Measurements from ENCODE around the gene DOC2A.

The DOC2A gene

DNA sequence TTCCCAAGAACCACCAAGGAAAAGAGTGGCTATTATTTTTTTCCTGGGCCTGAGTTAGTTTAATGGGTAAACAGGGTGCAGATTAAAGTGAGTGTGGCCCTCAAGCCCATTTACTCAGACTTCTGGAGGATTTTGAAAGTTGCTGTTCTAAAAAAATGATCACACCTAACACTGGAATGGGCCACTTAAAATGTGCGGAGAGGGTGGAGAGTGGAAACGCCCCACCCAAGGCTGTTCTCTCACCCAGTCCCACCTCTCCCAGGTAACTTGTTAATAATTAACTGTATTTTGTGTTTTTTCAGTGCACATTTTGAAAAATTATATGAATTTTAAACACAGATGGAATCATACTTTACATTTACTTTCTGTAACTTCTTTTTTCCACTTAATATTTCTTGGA, 20.8 kb downstream of the DOC2A start:
- Histone ChIP-seq H3K4me3 (replicated peaks; ENCODE audit: low read depth, low read length) (no peak overlapping the region), H3K36me3 (ENCODE audit: control insufficient read depth, insufficient read depth, low read length) (peaks cover 40% of the 10 kb centered on the region), H3K27me3 (replicated peaks; ENCODE audit: control insufficient read depth, insufficient read depth, low read length) (no peaks in the 10 kb centered on the region)
- TF ChIP-seq, protein P1, sequence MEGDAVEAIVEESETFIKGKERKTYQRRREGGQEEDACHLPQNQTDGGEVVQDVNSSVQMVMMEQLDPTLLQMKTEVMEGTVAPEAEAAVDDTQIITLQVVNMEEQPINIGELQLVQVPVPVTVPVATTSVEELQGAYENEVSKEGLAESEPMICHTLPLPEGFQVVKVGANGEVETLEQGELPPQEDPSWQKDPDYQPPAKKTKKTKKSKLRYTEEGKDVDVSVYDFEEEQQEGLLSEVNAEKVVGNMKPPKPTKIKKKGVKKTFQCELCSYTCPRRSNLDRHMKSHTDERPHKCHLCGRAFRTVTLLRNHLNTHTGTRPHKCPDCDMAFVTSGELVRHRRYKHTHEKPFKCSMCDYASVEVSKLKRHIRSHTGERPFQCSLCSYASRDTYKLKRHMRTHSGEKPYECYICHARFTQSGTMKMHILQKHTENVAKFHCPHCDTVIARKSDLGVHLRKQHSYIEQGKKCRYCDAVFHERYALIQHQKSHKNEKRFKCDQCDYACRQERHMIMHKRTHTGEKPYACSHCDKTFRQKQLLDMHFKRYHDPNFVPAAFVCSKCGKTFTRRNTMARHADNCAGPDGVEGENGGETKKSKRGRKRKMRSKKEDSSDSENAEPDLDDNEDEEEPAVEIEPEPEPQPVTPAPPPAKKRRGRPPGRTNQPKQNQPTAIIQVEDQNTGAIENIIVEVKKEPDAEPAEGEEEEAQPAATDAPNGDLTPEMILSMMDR (IDR thresholded peaks at IDR 0.05; ENCODE audit: insufficient read depth, low read length, poor library complexity, severe bottlenecking): no peak
- no peak for DNase-seq (ENCODE audit: extremely low read depth, insufficient read length)

DNA sequence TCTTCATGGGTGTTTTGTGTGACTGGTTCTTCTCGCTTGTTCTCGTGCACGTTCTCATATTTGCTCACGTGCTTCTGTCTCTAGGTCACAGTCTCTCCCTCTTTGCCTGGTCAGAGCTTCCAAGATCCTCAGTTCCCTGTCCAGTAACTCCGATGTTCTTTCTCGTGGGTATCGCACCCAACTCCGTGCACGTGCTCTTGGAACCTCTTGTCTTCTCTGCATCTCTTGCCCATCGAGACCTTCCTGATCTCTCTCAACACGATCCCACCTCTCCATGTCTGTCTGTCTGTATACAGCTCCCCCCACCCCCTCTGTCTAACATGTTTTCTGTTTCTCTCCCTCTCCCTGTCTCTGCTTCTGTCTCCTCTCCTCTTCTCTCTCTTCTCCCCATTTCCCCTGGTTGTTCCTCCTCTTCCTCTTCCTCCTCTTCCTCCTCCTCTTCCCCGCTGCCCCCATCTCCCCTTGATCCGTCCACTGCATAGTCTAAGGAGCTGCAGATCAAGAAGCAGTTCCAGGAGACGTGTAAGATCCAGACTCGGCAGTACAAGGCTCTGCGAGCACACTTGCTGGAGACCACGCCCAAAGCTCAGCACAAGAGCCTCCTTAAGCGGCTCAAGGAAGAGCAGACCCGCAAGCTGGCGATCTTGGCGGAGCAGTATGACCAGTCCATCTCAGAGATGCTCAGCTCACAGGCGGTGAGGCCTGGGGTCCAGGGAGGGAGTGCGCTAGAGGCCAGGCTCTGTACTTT, 21.5 kb downstream of the DOC2A start:
- Histone ChIP-seq H3K27me3 (replicated peaks; ENCODE audit: control insufficient read depth, insufficient read depth, low read length) (no peaks in the 10 kb centered on the region), H3K36me3 (ENCODE audit: control insufficient read depth, insufficient read depth, low read length) (peaks cover 43% of the 10 kb centered on the region), H3K4me3 (replicated peaks; ENCODE audit: low read depth, low read length) (no peak overlapping the region)
- TF ChIP-seq, protein P1 (IDR thresholded peaks at IDR 0.05; ENCODE audit: insufficient read depth, low read length, poor library complexity, severe bottlenecking): no peak
- DNase-seq (ENCODE audit: extremely low read depth, insufficient read length): no peak

DNA sequence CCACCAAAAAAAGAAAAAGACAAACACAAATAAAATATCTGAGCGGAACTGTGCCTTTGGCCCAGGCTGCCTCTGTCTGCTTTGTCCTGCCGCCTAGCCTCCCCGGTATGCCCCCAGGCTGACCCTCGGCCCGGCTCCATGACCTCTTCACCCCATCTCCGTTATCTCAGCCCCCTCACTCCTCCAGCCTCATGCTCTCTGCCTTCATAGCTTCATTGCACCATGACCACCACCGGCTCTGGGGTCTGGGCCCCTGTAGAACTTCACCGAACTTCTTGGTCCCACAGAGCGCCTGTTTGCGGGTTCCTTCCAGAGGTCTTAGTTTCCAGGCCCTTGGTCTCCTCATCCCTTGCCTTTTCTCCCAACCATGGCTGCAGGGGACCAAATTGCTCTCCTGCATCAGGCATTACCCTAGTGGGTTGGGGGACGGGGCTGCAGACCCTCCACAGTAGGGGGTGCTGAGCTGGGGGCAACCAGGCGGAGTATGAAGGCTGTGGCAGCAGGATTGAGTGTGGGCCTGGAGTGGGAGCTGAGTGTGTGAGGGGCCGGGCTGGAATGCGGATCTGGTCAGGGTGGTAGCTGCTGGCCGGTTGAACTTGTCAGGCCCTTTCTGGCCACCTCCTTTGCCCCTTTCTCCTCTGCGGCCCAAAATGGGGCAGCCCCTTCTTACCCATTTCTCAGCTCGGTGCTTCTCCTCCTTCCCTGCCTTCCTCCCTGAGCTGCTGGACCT, 22.3 kb downstream of the DOC2A start:
- TF ChIP-seq, protein P1 (IDR thresholded peaks at IDR 0.05; ENCODE audit: insufficient read depth, low read length, poor library complexity, severe bottlenecking): no peak
- Histone ChIP-seq H3K27me3 (replicated peaks; ENCODE audit: control insufficient read depth, insufficient read depth, low read length) (no peaks in the 10 kb centered on the region), H3K36me3 (ENCODE audit: control insufficient read depth, insufficient read depth, low read length) (peaks cover 49% of the 10 kb centered on the region), H3K4me3 (replicated peaks; ENCODE audit: low read depth, low read length) (no peak overlapping the region)
- no peak for DNase-seq (ENCODE audit: extremely low read depth, insufficient read length)

DNA sequence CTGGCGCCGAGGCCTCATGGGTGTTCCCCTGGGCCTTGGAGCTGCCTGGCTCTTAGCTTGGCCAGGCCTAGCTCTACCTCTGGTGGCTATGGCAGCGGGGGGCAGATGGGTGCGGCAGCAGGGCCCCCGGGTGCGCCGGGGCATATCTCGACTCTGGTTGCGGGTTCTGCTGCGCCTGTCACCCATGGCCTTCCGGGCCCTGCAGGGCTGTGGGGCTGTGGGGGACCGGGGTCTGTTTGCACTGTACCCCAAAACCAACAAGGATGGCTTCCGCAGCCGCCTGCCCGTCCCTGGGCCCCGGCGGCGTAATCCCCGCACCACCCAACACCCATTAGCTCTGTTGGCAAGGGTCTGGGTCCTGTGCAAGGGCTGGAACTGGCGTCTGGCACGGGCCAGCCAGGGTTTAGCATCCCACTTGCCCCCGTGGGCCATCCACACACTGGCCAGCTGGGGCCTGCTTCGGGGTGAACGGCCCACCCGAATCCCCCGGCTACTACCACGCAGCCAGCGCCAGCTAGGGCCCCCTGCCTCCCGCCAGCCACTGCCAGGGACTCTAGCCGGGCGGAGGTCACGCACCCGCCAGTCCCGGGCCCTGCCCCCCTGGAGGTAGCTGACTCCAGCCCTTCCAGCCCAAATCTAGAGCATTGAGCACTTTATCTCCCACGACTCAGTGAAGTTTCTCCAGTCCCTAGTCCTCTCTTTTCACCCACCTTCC, 23.3 kb downstream of the DOC2A start:
- TF ChIP-seq, protein P1 (IDR thresholded peaks at IDR 0.05; ENCODE audit: insufficient read depth, low read length, poor library complexity, severe bottlenecking): no peak
- no peak for DNase-seq (ENCODE audit: extremely low read depth, insufficient read length)
- H3K36me3 ChIP-seq (ENCODE audit: control insufficient read depth, insufficient read depth, low read length): peaks cover 51% of the 10 kb centered on the region
- no peaks in the 10 kb centered on the region for H3K27me3 ChIP-seq (replicated peaks; ENCODE audit: control insufficient read depth, insufficient read depth, low read length)
- H3K4me3 ChIP-seq (replicated peaks; ENCODE audit: low read depth, low read length): no peak overlapping the region

DNA sequence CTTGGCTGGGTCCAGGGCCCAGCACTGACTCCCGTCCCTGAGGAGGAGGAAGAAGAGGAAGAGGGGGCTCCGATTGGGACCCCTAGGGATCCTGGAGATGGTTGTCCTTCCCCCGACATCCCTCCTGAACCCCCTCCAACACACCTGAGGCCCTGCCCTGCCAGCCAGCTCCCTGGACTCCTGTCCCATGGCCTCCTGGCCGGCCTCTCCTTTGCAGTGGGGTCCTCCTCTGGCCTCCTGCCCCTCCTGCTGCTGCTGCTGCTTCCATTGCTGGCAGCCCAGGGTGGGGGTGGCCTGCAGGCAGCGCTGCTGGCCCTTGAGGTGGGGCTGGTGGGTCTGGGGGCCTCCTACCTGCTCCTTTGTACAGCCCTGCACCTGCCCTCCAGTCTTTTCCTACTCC, 23.9 kb downstream of the DOC2A start:
- H3K36me3 ChIP-seq (ENCODE audit: control insufficient read depth, insufficient read depth, low read length): peaks cover 49% of the 10 kb centered on the region
- no peak for DNase-seq (ENCODE audit: extremely low read depth, insufficient read length)

More for the DNA sequence above, 23.9 kb downstream of the DOC2A start:
- no peak overlapping the region for H3K4me3 ChIP-seq (replicated peaks; ENCODE audit: low read depth, low read length)
- H3K27me3 ChIP-seq (replicated peaks; ENCODE audit: control insufficient read depth, insufficient read depth, low read length): no peaks in the 10 kb centered on the region
- TF ChIP-seq, protein P1 (IDR thresholded peaks at IDR 0.05; ENCODE audit: insufficient read depth, low read length, poor library complexity, severe bottlenecking): no peak
